Endothelial cell of umbilical vein (primary cell): Measurements from ENCODE around the gene KANSL1. TPM values are rescaled to one million over a fixed set of nuclear protein-coding genes. Genes with fewer than 3 reads are reported as not detected.

Experiments used
- BruUV-seq: library from RNA; stranded (reverse); fragments of 400-500 nt; replicated peaks from 2 replicates; lab custom pipeline; 2021; lab: Mats Ljungman, UMichigan
- CTCF ChIA-PET: fragments of 300-600, 350-600 bp; sonication (Branson Sonifier 250); formaldehyde crosslinking; loops from one replicate; lab custom pipeline; 2021; ENCODE audit warnings: antibody characterized with exemption, inconsistent platforms; lab: Charles Lee
- POLR2A ChIA-PET: fragments of 300-600, 350-600 bp; sonication (Branson Sonifier 250); formaldehyde crosslinking; loops from one replicate; lab custom pipeline; 2021; ENCODE audit warnings: antibody characterized with exemption, inconsistent platforms; lab: Charles Lee
- DNase-seq: peaks from one replicate; pipeline ENCODE4 v3.0.0-alpha.2; 2011; ENCODE audit warnings: low read depth, low spot score
- FAIRE-seq: peaks from 2 replicates; lab custom pipeline; 2011; peaks lifted over from hg19 to GRCh38; lab: Jason Lieb, UNC
- H2AFZ ChIP-seq: 2 replicates; pipeline ENCODE4 v1.6.0; 2012; ENCODE audit warnings: low read depth, low read length, control low read depth, inconsistent platforms
- H3K27ac ChIP-seq: 2 replicates; pipeline ENCODE4 v1.5.1; 2011; ENCODE audit warnings: low read depth, mild to moderate bottlenecking, control low read depth, low read length, moderate library complexity; ENCODE audit not compliant: insufficient read depth
- H3K27me3 ChIP-seq, 2 experiments: 2 replicates each; pipeline versions ENCODE4 v1.6.0 to v1.6.1; 2011; ENCODE audit warnings: low read length in 2 of 2, mixed read lengths in 1 of 2; ENCODE audit not compliant: control insufficient read depth in 2 of 2, insufficient read depth in 2 of 2
- H3K36me3 ChIP-seq, 2 experiments: 2 replicates in 1 of 2; 3 replicates in 1 of 2; pipeline ENCODE4 v1.5.1; 2011; ENCODE audit warnings: low read length in 2 of 2, mild to moderate bottlenecking in 1 of 2, moderate library complexity in 1 of 2; ENCODE audit not compliant: control insufficient read depth in 2 of 2, insufficient read depth in 2 of 2; ENCODE audit errors: extremely low read depth in 1 of 2
- H3K4me1 ChIP-seq: 3 replicates; pipeline ENCODE4 v1.5.1; 2011; ENCODE audit warnings: mild to moderate bottlenecking, low read length; ENCODE audit not compliant: control insufficient read depth, insufficient read depth; ENCODE audit errors: extremely low read depth
- H3K4me2 ChIP-seq: 2 replicates; pipeline ENCODE4 v1.6.1; 2011; ENCODE audit warnings: low read length, control low read depth, mixed read lengths; ENCODE audit not compliant: insufficient read depth
- H3K4me3 ChIP-seq, 3 experiments: fragments of 200-600 bp in 1 of 3; sonication (generic), shearing (Covaris generic) in 1 of 3; replicated peaks in 1 of 3; 2 replicates each; pipeline ENCODE4 v1.5.1; 2011 to 2016; ENCODE audit warnings: control low read depth in 3 of 3, low read length in 3 of 3, mild to moderate bottlenecking in 2 of 3, inconsistent platforms in 1 of 3, low read depth in 1 of 3, moderate library complexity in 1 of 3; ENCODE audit not compliant: insufficient read depth in 1 of 3
- H3K79me2 ChIP-seq: 2 replicates; pipeline ENCODE4 v1.6.0; 2012; ENCODE audit warnings: low read length, inconsistent platforms; ENCODE audit not compliant: control insufficient read depth, insufficient read depth
- H3K9ac ChIP-seq: replicated peaks from 2 replicates; pipeline ENCODE3; 2011; ENCODE audit warnings: low read length, control low read depth; ENCODE audit not compliant: insufficient read depth; ENCODE audit errors: extremely low read depth
- H3K9me1 ChIP-seq: replicated peaks from 3 replicates; pipeline ENCODE4 v1.6.0; 2011; ENCODE audit warnings: mild to moderate bottlenecking, low read length; ENCODE audit not compliant: control insufficient read depth, insufficient read depth; ENCODE audit errors: extremely low read depth
- H3K9me3 ChIP-seq: replicated peaks from 2 replicates; pipeline ENCODE4 v1.5.1; 2012; ENCODE audit warnings: low read length, inconsistent platforms; ENCODE audit not compliant: control insufficient read depth, insufficient read depth
- H4K20me1 ChIP-seq: replicated peaks from 2 replicates; pipeline ENCODE3; 2011; ENCODE audit warnings: mild to moderate bottlenecking, low read length; ENCODE audit not compliant: control insufficient read depth, insufficient read depth; ENCODE audit errors: extremely low read depth
- CTCF ChIP-seq, 2 donors: IDR thresholded peaks; 1 replicate in 1 of 2; 2 replicates in 1 of 2; pipeline ENCODE4 v1.5.1; 2011; ENCODE audit warnings: low read length in 2 of 2, mild to moderate bottlenecking in 2 of 2, moderate library complexity in 2 of 2, control low read depth in 1 of 2, inconsistent platforms in 1 of 2, low read depth in 1 of 2; ENCODE audit not compliant: insufficient read depth in 1 of 2; ENCODE audit errors: extremely low read depth in 1 of 2
- FOS ChIP-seq: IDR thresholded peaks from 2 replicates; pipeline ENCODE4 v1.6.1; 2011; ENCODE audit warnings: mild to moderate bottlenecking, low read length, moderate library complexity, borderline replicate concordance; ENCODE audit not compliant: insufficient read depth
- GATA2 ChIP-seq: IDR thresholded peaks from 2 replicates; pipeline ENCODE4 v1.7.0; 2011; ENCODE audit warnings: low read depth, mild to moderate bottlenecking, moderate library complexity, mixed read lengths, low read length; ENCODE audit not compliant: insufficient read length, insufficient read depth
- MYC ChIP-seq: IDR thresholded peaks from one replicate; pipeline ENCODE4 v1.6.1; 2011; ENCODE audit warnings: mild to moderate bottlenecking, low read depth, low read length
- POLR2A ChIP-seq: IDR thresholded peaks from 2 replicates; pipeline ENCODE4 v1.6.1; 2012; ENCODE audit warnings: low read depth, mild to moderate bottlenecking, control low read depth, low read length
- POLR2AphosphoS5 ChIP-seq: IDR thresholded peaks from 2 replicates; pipeline ENCODE4 v1.6.1; 2012; ENCODE audit warnings: low read depth, mild to moderate bottlenecking, control low read depth, low read length, moderate library complexity; ENCODE audit not compliant: insufficient read depth
- dilution Hi-C: fragments of 300-500 bp; cut with MboI; formaldehyde crosslinking; loops from one replicate; pipeline ENCODE4 v1.15.0; 2019; ENCODE audit warnings: low sequenced_read_pairs; ENCODE audit not compliant: extremely low pct_ligation_motif_present
- intact Hi-C: fragments of 100-400 bp; cut with micrococcal nuclease; formaldehyde crosslinking; loops from one replicate; pipeline ENCODE4 v1.10.0; 2022
- polyA plus RNA-seq, 4 experiments: library from polyadenylated mRNA; depleted of rRNA in 3 of 4; stranded (reverse) in 3 of 4; unstranded in 1 of 4; fragments of >200 nt; gene quantifications; 2 replicates each; pipeline versions ENCODE4 v1.2.1 to v1.2.3, GENCODE V29; 2011 to 2012; ENCODE audit warnings: missing spikeins in 1 of 4
- total RNA-seq: library from RNA; stranded (reverse); gene quantifications from 2 replicates; pipeline ENCODE4 v1.2.3, GENCODE V29; 2021

The KANSL1 gene
- total and polyA plus RNA-seq, 2 donors (not counting 3 experiments of a cell fraction or from before 2014, with no cell fraction given), result 29.1 to 74.0 TPM

GRCh38 chr17:46195939-46196716, 2.9 kb upstream of the KANSL1 start:
- TF ChIP-seq GATA2 (no peak), FOS (no peak), POLR2AphosphoS5 (no peak), POLR2A (no peak), CTCF (IDR thresholded peaks at IDR 0.05; ENCODE audit: extremely low read depth in 1 of 2, insufficient read depth in 1 of 2, low read depth in 1 of 2, low read length in 2 of 2) (no peak), MYC (no peak)
- Histone ChIP-seq H4K20me1 (peaks cover under 1% of the 10 kb centered on the region), H3K4me1 (peaks cover 13% of the 10 kb centered on the region), H3K79me2 (peaks cover 40% of the 10 kb centered on the region), H2AFZ (no peak overlapping the region), H3K9me3 (no peaks in the 10 kb centered on the region), H3K9ac (no peak overlapping the region), H3K4me3 (no peak overlapping the region), H3K9me1 (no peaks in the 10 kb centered on the region), H3K27ac (no peak overlapping the region), H3K4me2 (no peak overlapping the region), H3K27me3 (no peaks in the 10 kb centered on the region), H3K36me3 (no peaks in the 10 kb centered on the region)
- CTCF ChIA-PET, result interaction anchor here (0.7 to 1.4 kb wide), 2 partner anchors 17 to 152 kb away, joined by 3 to 11 read pairs; no protein-coding TSS in a partner anchor
- intact Hi-C loops (loop anchor here (1.0 to 10.0 kb wide), 2 partner anchors 17 to 89 kb away; no protein-coding TSS in a partner anchor), dilution Hi-C loops (no loop called here)
- DNase-seq (no peak), FAIRE-seq (peak; percentile 4)
- BruUV-seq, result no TSS peak
- POLR2A ChIA-PET, result no interaction called here
